PC-3 (cell line): ENCODE data around the gene ZFP36L2. TPM values are rescaled to one million over a fixed set of nuclear protein-coding genes. Genes with fewer than 3 reads are reported as not detected.

ENCODE experiments used
- ATAC-seq: fragments of 200-7000 bp; cut with Tn5 transposase; 2 replicates; pipeline ENCODE4 v1.9.1; 2020; ENCODE audit warnings: mild to moderate bottlenecking, moderate library complexity
- BruUV-seq: library from RNA; stranded (reverse); fragments of 400-500 nt; replicated peaks from 2 replicates; lab custom pipeline; 2021; lab: Mats Ljungman, UMichigan
- CTCF ChIA-PET: fragments of 300-600 bp; sonication (Branson Sonifier 250); formaldehyde crosslinking; loops from one replicate; lab custom pipeline; 2022; ENCODE audit warnings: antibody characterized with exemption; lab: Charles Lee
- POLR2A ChIA-PET: fragments of 300-600 bp; sonication (Branson Sonifier 250); formaldehyde crosslinking; loops from one replicate; lab custom pipeline; 2022; ENCODE audit warnings: antibody characterized with exemption; ENCODE audit not compliant: unreplicated experiment; lab: Charles Lee
- DNase-seq: peaks from one replicate; pipeline ENCODE4 v3.0.0-alpha.2; 2015
- H2AFZ ChIP-seq: fragments of 300-600 bp; sonication (generic); 2 replicates; pipeline ENCODE4 v1.6.0; 2016; ENCODE audit warnings: antibody characterized with exemption, low read length
- H3F3A ChIP-seq: fragments of 300-600 bp; sonication (generic); one replicate; pipeline ENCODE4 v1.6.0; 2017; ENCODE audit warnings: antibody characterized with exemption, low read length, control low read depth, mild to moderate bottlenecking; ENCODE audit not compliant: unreplicated experiment
- H3K27ac ChIP-seq: fragments of 300-600 bp; sonication (generic); 2 replicates; pipeline ENCODE4 v1.5.1; 2016; ENCODE audit warnings: mild to moderate bottlenecking, low read length
- H3K27me3 ChIP-seq: fragments of 300-600 bp; sonication (generic); 2 replicates; pipeline ENCODE4 v1.6.1; 2016; ENCODE audit warnings: low read length, mixed read lengths
- H3K36me3 ChIP-seq: fragments of 300-600 bp; sonication (generic); 2 replicates; pipeline ENCODE4 v1.6.1; 2016; ENCODE audit warnings: low read depth, mixed run types, low read length, mixed read lengths
- H3K4me1 ChIP-seq: fragments of 300-600 bp; sonication (generic); 2 replicates; pipeline ENCODE4 v1.5.1; 2016; ENCODE audit warnings: low read length; ENCODE audit not compliant: insufficient read depth
- H3K4me2 ChIP-seq: fragments of 300-600 bp; sonication (generic); 2 replicates; pipeline ENCODE4 v1.6.0; 2016; ENCODE audit warnings: low read length
- H3K4me3 ChIP-seq: fragments of 300-600 bp; sonication (generic); 2 replicates; pipeline ENCODE4 v1.5.1; 2016; ENCODE audit warnings: mild to moderate bottlenecking, low read length, mixed read lengths
- H3K79me2 ChIP-seq: fragments of 300-600 bp; sonication (generic); 2 replicates; pipeline ENCODE4 v1.6.1; 2017; ENCODE audit warnings: low read length, mixed read lengths
- H3K9ac ChIP-seq: fragments of 300-600 bp; sonication (generic); 2 replicates; pipeline ENCODE4 v1.6.0; 2016; ENCODE audit warnings: mild to moderate bottlenecking, low read length
- H3K9me2 ChIP-seq: fragments of 300-600 bp; sonication (generic); replicated peaks from 2 replicates; pipeline ENCODE4 v1.6.1; 2016; ENCODE audit warnings: mixed run types, low read length, mixed read lengths
- H3K9me3 ChIP-seq: fragments of 300-600 bp; sonication (generic); 2 replicates; pipeline ENCODE4 v1.6.1; 2016; ENCODE audit warnings: low read length, mixed read lengths
- H4K20me1 ChIP-seq: fragments of 300-600 bp; sonication (generic); 2 replicates; pipeline ENCODE4 v1.6.1; 2016; ENCODE audit warnings: low read length, mixed read lengths
- EZH2 ChIP-seq: fragments of 300-600 bp; sonication (generic); IDR thresholded peaks from one replicate; pipeline ENCODE4 v1.6.1; 2017; ENCODE audit warnings: antibody characterized with exemption, mild to moderate bottlenecking, low read length; ENCODE audit not compliant: unreplicated experiment
- EZH2phosphoT487 ChIP-seq: fragments of 300-600 bp; sonication (generic); IDR thresholded peaks from 2 replicates; pipeline ENCODE4 v1.6.1; 2018; ENCODE audit warnings: mild to moderate bottlenecking, antibody characterized with exemption, low read length, borderline replicate concordance
- intact Hi-C: fragments of 100-400 bp; cut with micrococcal nuclease; formaldehyde crosslinking; loops from 2 replicates; pipeline ENCODE4 v1.9.0; 2023
- total RNA-seq: library from RNA; depleted of rRNA; stranded (reverse); fragments of >200 nt; gene quantifications from 2 replicates; pipeline ENCODE4 v1.2.3, GENCODE V29; 2014
- TF ChIP-seq, protein P1 (sequence below): fragments of 300-600 bp; sonication (generic); conservative IDR thresholded peaks from 2 replicates; pipeline ENCODE4 v1.5.1; 2017; ENCODE audit warnings: antibody characterized with exemption, low read depth, mild to moderate bottlenecking, low read length

Gene ZFP36L2
- total RNA-seq, 1 experiment from 2014 or later, result 14.8 TPM

- H3K9me2 ChIP-seq, result no peaks in the 10 kb centered on the region
- TF ChIP-seq EZH2, result no peak
- TF ChIP-seq EZH2phosphoT487, result no peak
- TF ChIP-seq, protein P1, sequence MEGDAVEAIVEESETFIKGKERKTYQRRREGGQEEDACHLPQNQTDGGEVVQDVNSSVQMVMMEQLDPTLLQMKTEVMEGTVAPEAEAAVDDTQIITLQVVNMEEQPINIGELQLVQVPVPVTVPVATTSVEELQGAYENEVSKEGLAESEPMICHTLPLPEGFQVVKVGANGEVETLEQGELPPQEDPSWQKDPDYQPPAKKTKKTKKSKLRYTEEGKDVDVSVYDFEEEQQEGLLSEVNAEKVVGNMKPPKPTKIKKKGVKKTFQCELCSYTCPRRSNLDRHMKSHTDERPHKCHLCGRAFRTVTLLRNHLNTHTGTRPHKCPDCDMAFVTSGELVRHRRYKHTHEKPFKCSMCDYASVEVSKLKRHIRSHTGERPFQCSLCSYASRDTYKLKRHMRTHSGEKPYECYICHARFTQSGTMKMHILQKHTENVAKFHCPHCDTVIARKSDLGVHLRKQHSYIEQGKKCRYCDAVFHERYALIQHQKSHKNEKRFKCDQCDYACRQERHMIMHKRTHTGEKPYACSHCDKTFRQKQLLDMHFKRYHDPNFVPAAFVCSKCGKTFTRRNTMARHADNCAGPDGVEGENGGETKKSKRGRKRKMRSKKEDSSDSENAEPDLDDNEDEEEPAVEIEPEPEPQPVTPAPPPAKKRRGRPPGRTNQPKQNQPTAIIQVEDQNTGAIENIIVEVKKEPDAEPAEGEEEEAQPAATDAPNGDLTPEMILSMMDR, result no peak
- H4K20me1 ChIP-seq, result no peaks in the 10 kb centered on the region
- H3K27ac ChIP-seq, result no peak overlapping the region
- H3K79me2 ChIP-seq, result no peaks in the 10 kb centered on the region
- no peak for DNase-seq
- no peak overlapping the region for H3K4me2 ChIP-seq
- no peak overlapping the region for H2AFZ ChIP-seq
- CTCF ChIA-PET, result no interaction called here
- H3K4me1 ChIP-seq, result no peaks in the 10 kb centered on the region
- no peak for ATAC-seq
- H3F3A ChIP-seq, result no peaks in the 10 kb centered on the region
- no TSS peak for BruUV-seq
- H3K9ac ChIP-seq, result no peak overlapping the region
- H3K9me3 ChIP-seq, result no peaks in the 10 kb centered on the region
- no peak overlapping the region for H3K4me3 ChIP-seq
- POLR2A ChIA-PET, result no interaction called here
- no peaks in the 10 kb centered on the region; the same call in 1 of the 2 replicates for H3K36me3 ChIP-seq
- intact Hi-C loops, result no loop called here
- no peaks in the 10 kb centered on the region for H3K27me3 ChIP-seq
Observed at GRCh38 chr2:43246641-43247040, 20.2 kb upstream of the ZFP36L2 start.

- Histone ChIP-seq H3K36me3 (no peaks in the 10 kb centered on the region; the same call in 1 of the 2 replicates), H3K27ac (no peak overlapping the region), H3K9me3 (no peaks in the 10 kb centered on the region), H2AFZ (no peak overlapping the region), H3K4me1 (no peaks in the 10 kb centered on the region), H3K79me2 (no peaks in the 10 kb centered on the region), H4K20me1 (no peaks in the 10 kb centered on the region), H3K4me2 (no peak overlapping the region), H3K4me3 (no peak overlapping the region), H3K27me3 (no peaks in the 10 kb centered on the region), H3F3A (no peaks in the 10 kb centered on the region), H3K9me2 (no peaks in the 10 kb centered on the region), H3K9ac (no peak overlapping the region)
- CTCF ChIA-PET, result no interaction called here
- intact Hi-C loops, result no loop called here
- no peak for ATAC-seq
- POLR2A ChIA-PET, result no interaction called here
- no peak for TF ChIP-seq EZH2phosphoT487
- TF ChIP-seq, protein P1, result no peak
- no peak for TF ChIP-seq EZH2
- no TSS peak for BruUV-seq
- DNase-seq, result no peak
Observed at GRCh38 chr2:43241558-43241957, 15.2 kb upstream of the ZFP36L2 start.

DNA sequence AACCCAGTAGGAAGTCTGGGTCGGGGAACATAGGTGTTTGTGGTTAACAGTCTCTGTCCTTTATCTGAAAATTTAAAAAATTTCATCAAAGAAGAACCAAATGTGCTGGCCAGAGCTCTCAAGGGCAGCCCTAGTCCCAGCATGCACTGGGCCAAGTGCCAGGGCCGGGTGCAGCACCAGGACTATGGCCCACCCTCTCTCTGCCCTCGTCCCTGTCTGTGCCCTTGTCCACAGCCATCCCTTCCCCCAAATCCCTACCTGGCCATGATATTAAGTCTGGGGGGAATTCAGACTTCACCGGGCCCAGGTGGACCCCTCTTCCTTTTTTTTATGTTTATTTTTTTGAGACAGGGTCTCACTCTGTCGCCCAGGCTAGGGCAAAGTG is 14.4 kb upstream of the ZFP36L2 start:
- no peak for DNase-seq
- H3K27ac ChIP-seq, result no peak overlapping the region
- no peaks in the 10 kb centered on the region; the same call in 1 of the 2 replicates for H3K36me3 ChIP-seq
- no peak overlapping the region for H3K4me3 ChIP-seq
- POLR2A ChIA-PET, result no interaction called here
- H3K9ac ChIP-seq, result no peak overlapping the region
- intact Hi-C loops, result no loop called here
- no peak overlapping the region for H2AFZ ChIP-seq
- H4K20me1 ChIP-seq, result no peaks in the 10 kb centered on the region
- no peaks in the 10 kb centered on the region for H3K4me1 ChIP-seq
- H3K79me2 ChIP-seq, result no peaks in the 10 kb centered on the region
- no peaks in the 10 kb centered on the region for H3K9me3 ChIP-seq
- ATAC-seq, result no peak
- no peaks in the 10 kb centered on the region for H3K27me3 ChIP-seq
- no peaks in the 10 kb centered on the region for H3F3A ChIP-seq
- no peak for TF ChIP-seq EZH2phosphoT487
- TF ChIP-seq, protein P1, result no peak
- no peak for TF ChIP-seq EZH2
- no peaks in the 10 kb centered on the region for H3K9me2 ChIP-seq
- CTCF ChIA-PET, result interaction anchor here (0.5 to 0.6 kb wide), 3 partner anchors 11 to 299 kb away, joined by 3 to 8 read pairs (median 4); no protein-coding TSS in a partner anchor
- no TSS peak for BruUV-seq
- no peak overlapping the region for H3K4me2 ChIP-seq
